Vagina (tissue), 2 donors: ENCODE data around the gene TIMM8B. TPM values are rescaled to one million over a fixed set of nuclear protein-coding genes. Genes with fewer than 3 reads are reported as not detected.

ENCODE experiments used
- DNase-seq, 2 donors: peaks; one replicate each; pipeline ENCODE4 v3.0.0-alpha.2; 2017; ENCODE audit errors: extremely low spot score in 2 of 2
- H3K27ac ChIP-seq: fragments of 200-600 bp; sonication (generic); one replicate; pipeline ENCODE4 v1.5.1; 2019
- H3K27me3 ChIP-seq: fragments of 200-600 bp; sonication (generic); one replicate; pipeline ENCODE4 v1.5.1; 2019
- H3K36me3 ChIP-seq, 2 donors: fragments of 200-600 bp; sonication (generic); one replicate each; pipeline ENCODE4 v1.5.1; 2017 to 2019
- H3K4me1 ChIP-seq: fragments of 200-600 bp; sonication (generic); one replicate; pipeline ENCODE4 v1.5.1; 2019
- H3K4me3 ChIP-seq, 2 donors: fragments of 200-600 bp; sonication (generic); 1 replicate in 1 of 2; 2 replicates in 1 of 2; pipeline ENCODE4 v1.5.1; 2016 to 2019
- H3K9me3 ChIP-seq: fragments of 200-600 bp; sonication (generic); one replicate; pipeline ENCODE4 v1.5.1; 2019
- CTCF ChIP-seq, 3 experiments: fragments of 450-650 bp in 2 of 3; fragments of 200-600 bp in 1 of 3; sonication (generic) in 1 of 3; IDR thresholded peaks; one replicate each; pipeline ENCODE4 v1.5.1; 2017 to 2019; ENCODE audit warnings: antibody characterized with exemption in 3 of 3, mild to moderate bottlenecking in 2 of 3, moderate library complexity in 2 of 3
- POLR2A ChIP-seq, 2 donors: fragments of 450-650 bp; IDR thresholded peaks; one replicate each; pipeline ENCODE4 v1.6.1; 2017; ENCODE audit warnings: antibody characterized with exemption in 2 of 2, mild to moderate bottlenecking in 2 of 2, moderate library complexity in 2 of 2
- POLR2AphosphoS5 ChIP-seq, 2 donors: sonication (generic); formaldehyde crosslinking; IDR thresholded peaks; one replicate each; pipeline ENCODE4 v1.9.0; 2017; ENCODE audit warnings: antibody characterized with exemption in 2 of 2, mild to moderate bottlenecking in 2 of 2, low read depth in 1 of 2; ENCODE audit not compliant: insufficient read depth in 1 of 2
- intact Hi-C: fragments of 100-400 bp; cut with DNase I; formaldehyde crosslinking; loops from one replicate; pipeline ENCODE4 v1.15.1; 2023
- total RNA-seq: library from RNA; depleted of rRNA; stranded (reverse); fragments of >200 nt; gene quantifications from one replicate; pipeline ENCODE4 v1.2.3, GENCODE V29; 2016

TIMM8B gene
- total RNA-seq, 1 donor from 2014 or later, result 43.0 TPM

GRCh38 chr11:112115386-112115785 lies 28.8 kb upstream of the TIMM8B start:
- peaks cover 16% of the 10 kb centered on the region for H3K4me1 ChIP-seq
- H3K9me3 ChIP-seq, result no peaks in the 10 kb centered on the region
- intact Hi-C loops, result loop anchor here (10.0 kb wide), 1 partner anchor 169 kb away; no protein-coding TSS in a partner anchor
- TF ChIP-seq POLR2A (IDR thresholded peaks at IDR 0.05), result no peak
- TF ChIP-seq CTCF (IDR thresholded peaks at IDR 0.05), result no peak
- TF ChIP-seq POLR2AphosphoS5 (IDR thresholded peaks at IDR 0.05; ENCODE audit: insufficient read depth in 1 of 2, low read depth in 1 of 2), result no peak
- H3K36me3 ChIP-seq, result no peaks in the 10 kb centered on the region
- no peak overlapping the region for H3K27ac ChIP-seq
- H3K27me3 ChIP-seq, result no peaks in the 10 kb centered on the region
- no peak overlapping the region for H3K4me3 ChIP-seq
- DNase-seq, result no peak

GRCh38 chr11:112114460-112114859 lies 27.9 kb upstream of the TIMM8B start:
- H3K27me3 ChIP-seq, result no peaks in the 10 kb centered on the region
- no peak overlapping the region for H3K27ac ChIP-seq
- intact Hi-C loops, result loop anchor here (10.0 kb wide), 1 partner anchor 170 kb away; no protein-coding TSS in a partner anchor
- H3K9me3 ChIP-seq, result no peaks in the 10 kb centered on the region
- H3K4me1 ChIP-seq, result peaks cover 7% of the 10 kb centered on the region
- H3K36me3 ChIP-seq, result no peaks in the 10 kb centered on the region
- H3K4me3 ChIP-seq, result no peak overlapping the region
- TF ChIP-seq POLR2A (IDR thresholded peaks at IDR 0.05), result no peak
- no peak for TF ChIP-seq POLR2AphosphoS5 (IDR thresholded peaks at IDR 0.05; ENCODE audit: insufficient read depth in 1 of 2, low read depth in 1 of 2)
- TF ChIP-seq CTCF (IDR thresholded peaks at IDR 0.05), result no peak
- DNase-seq, result no peak

- Histone ChIP-seq H3K9me3 (no peaks in the 10 kb centered on the region), H3K27ac (no peak overlapping the region), H3K4me1 (peaks cover 5% of the 10 kb centered on the region), H3K36me3 (no peaks in the 10 kb centered on the region), H3K4me3 (no peak overlapping the region), H3K27me3 (no peaks in the 10 kb centered on the region)
- no peak for DNase-seq
- TF ChIP-seq CTCF (IDR thresholded peaks at IDR 0.05) (peak; percentile 23 to 62 (median 29)), POLR2A (IDR thresholded peaks at IDR 0.05) (no peak)
- intact Hi-C loops, result loop anchor here (10.0 kb wide), 1 partner anchor 171 kb away; no protein-coding TSS in a partner anchor
Measured at GRCh38 chr11:112113539-112114457, 27.2 kb upstream of the TIMM8B start.

GRCh38 chr11:112106070-112106469 lies 19.5 kb upstream of the TIMM8B start:
- Histone ChIP-seq H3K27ac (no peak overlapping the region), H3K36me3 (no peaks in the 10 kb centered on the region), H3K4me1 (no peaks in the 10 kb centered on the region), H3K9me3 (no peaks in the 10 kb centered on the region), H3K4me3 (no peak overlapping the region), H3K27me3 (no peaks in the 10 kb centered on the region)
- no peak for TF ChIP-seq POLR2A (IDR thresholded peaks at IDR 0.05)
- TF ChIP-seq POLR2AphosphoS5 (IDR thresholded peaks at IDR 0.05; ENCODE audit: insufficient read depth in 1 of 2, low read depth in 1 of 2), result no peak
- no peak for TF ChIP-seq CTCF (IDR thresholded peaks at IDR 0.05)
- intact Hi-C loops, result no loop called here
- DNase-seq, result no peak

GRCh38 chr11:112103446-112103845 lies 16.9 kb upstream of the TIMM8B start:
- no peak for DNase-seq
- intact Hi-C loops, result no loop called here
- Histone ChIP-seq H3K4me1 (no peaks in the 10 kb centered on the region), H3K4me3 (no peak overlapping the region), H3K27me3 (no peaks in the 10 kb centered on the region), H3K36me3 (no peaks in the 10 kb centered on the region), H3K9me3 (no peaks in the 10 kb centered on the region), H3K27ac (no peak overlapping the region)
- TF ChIP-seq POLR2A (IDR thresholded peaks at IDR 0.05), result no peak
- TF ChIP-seq CTCF (IDR thresholded peaks at IDR 0.05), result no peak
- TF ChIP-seq POLR2AphosphoS5 (IDR thresholded peaks at IDR 0.05; ENCODE audit: insufficient read depth in 1 of 2, low read depth in 1 of 2), result no peak
